Measurements from ENCODE around the gene FZR1.

FZR1 gene

DNA sequence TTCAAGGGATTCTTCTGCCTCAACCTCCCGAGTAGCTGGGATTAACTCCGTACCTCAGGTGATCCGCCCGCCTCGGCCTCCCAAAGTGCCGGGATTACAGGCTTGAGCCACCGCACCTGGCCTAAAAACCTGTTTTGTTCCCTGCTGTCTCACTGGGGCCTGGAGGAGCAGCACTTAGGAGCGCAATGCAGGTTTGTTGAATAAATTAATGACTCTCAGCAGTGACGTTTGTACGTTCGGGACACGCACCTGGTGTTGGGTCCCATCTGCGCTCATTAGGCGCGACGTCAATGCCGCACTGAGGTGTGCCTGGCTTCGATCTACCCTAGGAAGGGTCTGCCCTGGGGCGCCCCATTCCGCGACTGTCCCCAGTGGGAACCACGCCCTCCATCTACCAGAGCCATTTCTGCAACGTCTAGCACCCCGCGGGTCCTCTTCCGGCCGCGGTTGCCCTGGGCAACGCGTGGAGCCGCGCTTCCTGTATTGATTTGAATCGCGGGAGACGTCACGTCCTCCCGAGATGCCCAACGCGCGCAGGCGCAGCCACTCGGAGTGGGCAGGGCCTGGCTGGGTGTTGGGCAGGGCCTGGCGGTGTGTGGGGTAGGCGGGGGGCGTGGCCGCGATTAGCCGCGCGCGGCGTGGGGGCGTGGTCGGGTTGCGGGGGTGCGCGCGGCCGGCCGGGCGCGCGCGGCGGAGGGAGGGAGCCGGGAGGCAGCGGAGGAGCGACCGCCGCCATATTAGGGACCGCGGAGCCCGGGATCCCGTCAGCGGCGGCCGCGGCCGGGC lies at the start of gene FZR1:
TSS of gene FZR1 (plus strand) at position 714 of the 786 bp plus-strand sequence. CDS start 16,679 bp downstream, outside the sequence.
- DNase-seq = peak; percentile 98 to 100 (median 99)

DNA sequence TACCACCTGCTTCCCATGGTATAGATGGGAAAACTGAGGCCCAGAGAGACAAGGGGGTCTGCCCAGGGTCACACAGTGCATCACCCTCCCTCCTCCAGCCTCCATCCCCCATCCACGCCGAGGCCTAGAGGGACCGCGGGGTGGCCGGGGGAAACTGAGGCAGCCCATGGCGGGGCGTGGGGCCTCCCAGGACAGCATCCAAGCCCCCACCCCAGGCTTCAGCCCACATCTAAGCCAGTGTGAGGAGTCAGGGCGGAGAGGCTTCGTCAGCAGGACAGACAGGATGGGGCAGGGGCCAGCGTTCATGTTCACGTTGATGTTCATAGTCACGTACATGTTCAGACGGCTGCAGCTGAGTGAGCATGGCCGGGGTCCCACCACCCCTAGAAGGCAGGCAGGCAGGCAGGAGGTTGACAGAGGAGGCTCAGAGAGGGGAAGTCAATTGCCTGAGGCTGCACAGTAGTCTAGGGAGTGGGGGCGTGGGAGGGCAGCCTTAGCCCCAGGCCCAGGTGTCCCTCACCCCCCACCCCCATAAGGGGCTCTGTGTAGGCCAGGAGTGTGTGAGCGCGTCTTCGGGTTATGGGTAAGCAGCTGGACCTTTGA lies 49.1 kb upstream of the FZR1 start:
- DNase-seq = no peak

GRCh38 chr19:3457528-3458228 lies 48.4 kb upstream of the FZR1 start:
- no peak for DNase-seq

GRCh38 chr19:3458229-3459088 lies 47.7 kb upstream of the FZR1 start:
- no peak for DNase-seq

DNA sequence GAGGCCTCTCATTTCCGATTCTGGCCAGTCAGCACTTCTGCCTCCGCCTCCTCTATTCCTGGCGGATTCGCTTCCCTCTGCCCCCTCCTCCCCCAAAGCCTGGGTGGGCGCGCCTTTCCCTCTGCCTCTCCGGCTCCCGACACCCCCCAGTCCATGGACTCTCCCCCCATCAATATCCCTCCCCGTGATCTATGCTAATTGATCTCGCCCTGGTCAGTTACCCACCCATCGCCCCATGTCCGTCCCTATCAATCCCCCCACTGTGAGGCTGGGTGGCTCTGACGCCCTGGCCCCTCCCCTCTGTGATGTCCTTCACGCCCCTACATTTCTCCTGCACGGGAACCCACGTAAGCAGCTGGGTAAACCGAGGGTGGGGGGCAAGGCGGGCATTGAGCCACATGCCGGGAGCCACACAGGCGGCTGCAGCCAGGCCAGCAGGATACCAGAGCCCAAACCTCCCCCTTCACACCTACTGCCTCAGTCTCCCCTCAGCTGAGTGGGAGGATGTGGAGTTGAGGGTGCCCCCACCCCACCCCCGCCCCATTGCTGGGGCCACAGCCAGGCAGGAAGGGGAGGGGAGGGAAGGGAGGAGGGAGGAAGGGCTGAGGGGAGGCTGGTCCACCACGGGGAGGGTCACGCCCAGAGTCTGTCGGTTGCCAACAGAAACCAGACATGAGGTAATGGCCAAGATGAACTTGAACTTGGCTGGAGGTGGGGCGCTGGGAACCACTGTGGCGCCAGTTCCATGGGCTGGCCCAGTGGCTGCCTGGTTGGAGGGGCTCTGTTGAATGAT lies 46.8 kb upstream of the FZR1 start:
- no peak for DNase-seq

DNA sequence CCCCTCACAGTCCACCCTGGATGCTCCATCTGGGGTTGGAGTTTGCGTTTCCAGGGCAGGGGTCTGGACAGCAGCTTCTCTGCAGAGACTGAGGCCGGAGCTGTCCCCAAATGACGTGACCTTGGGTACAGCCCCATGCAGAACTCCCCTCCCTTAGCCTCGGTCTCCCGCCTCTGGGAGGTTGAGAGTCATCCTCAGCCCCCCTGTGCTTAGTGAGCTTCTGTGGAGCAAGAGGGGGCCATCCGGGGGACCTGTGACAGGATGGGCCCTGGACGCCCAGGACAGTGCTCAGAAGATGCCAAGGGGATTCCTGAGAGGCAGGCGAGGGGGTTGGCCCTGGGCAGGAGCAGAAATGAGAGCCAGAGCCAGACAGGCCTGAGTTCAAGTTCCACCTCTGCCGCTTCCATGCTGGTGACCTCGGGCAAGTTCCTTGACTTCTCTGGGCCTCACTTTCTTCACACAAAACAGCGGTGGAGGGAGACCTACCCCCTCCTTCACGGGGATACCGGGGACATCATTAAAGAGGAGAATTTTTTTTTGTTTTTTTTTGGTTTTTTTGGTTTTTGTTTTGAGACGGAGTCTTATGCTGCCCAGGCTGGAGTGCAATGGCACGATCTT lies 46.0 kb upstream of the FZR1 start:
- DNase-seq = no peak

DNA sequence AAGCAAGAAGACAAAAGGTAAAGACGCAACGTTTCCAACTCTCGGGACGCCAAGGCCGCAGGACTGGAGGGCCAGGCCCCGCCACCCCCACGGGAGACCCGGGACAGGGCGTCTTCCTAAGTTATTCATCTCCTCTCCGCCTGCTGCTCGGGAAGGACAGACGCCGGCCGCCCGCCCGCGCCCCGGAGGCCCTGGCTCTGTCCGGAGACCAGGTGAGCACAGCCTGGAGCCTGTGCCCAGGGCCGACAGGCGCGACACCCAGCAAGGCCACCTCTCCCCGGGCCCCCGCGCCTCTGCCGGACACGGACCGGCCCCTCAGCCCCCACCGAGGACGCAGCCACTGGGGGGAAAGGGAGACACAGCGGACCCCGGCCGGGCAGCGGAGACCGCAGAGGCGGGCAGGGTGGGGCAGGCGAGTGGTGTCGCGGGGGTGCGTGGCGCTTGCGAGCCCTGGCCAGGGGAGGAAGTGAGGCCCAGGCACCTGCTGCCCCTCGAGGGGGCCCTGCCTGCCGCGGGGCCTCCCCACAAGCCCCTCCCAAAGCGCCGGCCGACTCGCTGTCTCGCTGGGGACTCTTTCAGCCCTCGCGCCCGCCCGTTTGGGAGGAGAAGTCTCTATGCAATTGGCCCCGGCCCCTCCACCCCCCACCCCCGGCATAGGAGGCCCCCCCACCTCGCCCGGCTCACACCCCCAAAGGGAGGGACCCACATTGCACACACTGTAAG lies 43.0 kb upstream of the FZR1 start:
- no peak for DNase-seq

DNA sequence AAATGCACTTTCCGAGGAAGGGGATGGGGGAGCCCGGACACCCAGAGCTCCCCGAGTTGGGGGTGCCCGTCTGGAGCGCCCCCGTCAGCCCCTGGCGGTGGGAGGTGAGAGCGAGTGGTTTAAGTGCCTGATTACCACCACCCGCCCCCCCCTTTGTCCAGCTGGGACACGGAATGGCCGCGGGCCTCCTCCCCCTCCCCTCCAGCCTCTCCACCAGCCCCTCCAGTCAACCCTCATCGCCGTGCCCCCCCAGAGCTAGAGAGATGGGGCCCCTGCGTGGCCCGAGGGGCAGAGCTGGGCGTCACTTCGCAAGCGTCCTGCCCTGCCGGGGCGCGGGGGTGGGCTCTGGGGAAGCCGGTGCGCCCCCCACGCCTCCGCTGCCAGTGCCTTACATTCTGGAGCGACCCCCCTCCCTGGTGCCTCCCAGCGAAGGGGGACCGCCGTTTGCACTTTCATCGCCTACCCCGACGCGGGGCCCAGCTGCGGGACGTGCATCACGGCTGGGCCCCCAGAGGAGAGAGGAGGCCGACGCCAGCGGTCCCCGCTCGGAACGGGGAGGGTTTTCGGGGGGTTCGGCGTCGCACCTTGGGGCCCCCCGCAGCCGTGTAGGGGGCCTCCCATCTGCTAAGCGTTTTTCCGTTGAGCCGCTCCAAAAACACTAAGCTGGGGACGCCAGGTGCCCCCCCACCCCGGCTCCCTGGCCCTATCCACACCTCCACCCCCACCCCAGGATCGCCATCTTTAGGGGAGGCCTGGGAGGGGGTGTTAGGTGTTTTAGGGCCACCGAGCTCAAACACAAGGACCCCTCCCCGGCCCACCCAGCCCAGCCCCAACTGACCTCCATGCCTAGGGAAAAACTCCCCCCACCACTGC lies 42.2 kb upstream of the FZR1 start:
- no peak for DNase-seq

GRCh38 chr19:3464587-3465235 lies 41.4 kb upstream of the FZR1 start:
- DNase-seq = no peak

DNA sequence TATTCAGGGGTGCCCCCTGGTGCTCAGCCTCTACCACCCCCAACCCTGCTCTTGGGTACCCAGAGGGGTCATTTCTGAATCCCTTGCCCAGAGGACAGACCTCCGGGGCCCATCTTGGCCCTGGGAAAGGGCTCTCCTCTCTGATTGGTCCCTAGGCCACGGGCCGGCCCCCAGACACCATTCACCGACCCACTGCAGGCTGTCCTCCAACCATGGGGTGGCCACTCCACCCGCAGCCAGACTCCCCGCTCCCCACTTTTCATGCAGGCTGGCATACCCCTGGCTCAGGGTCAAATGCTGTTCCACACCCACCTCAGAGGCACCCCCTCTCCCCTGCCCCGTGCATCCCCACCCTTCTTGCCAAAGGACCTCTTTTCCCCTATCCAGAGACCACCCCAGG lies 40.6 kb upstream of the FZR1 start:
- no peak for DNase-seq

- no peak for DNase-seq
These were observed 39.5 kb upstream of the FZR1 start for GRCh38 chr19:3466635-3467034.

DNA sequence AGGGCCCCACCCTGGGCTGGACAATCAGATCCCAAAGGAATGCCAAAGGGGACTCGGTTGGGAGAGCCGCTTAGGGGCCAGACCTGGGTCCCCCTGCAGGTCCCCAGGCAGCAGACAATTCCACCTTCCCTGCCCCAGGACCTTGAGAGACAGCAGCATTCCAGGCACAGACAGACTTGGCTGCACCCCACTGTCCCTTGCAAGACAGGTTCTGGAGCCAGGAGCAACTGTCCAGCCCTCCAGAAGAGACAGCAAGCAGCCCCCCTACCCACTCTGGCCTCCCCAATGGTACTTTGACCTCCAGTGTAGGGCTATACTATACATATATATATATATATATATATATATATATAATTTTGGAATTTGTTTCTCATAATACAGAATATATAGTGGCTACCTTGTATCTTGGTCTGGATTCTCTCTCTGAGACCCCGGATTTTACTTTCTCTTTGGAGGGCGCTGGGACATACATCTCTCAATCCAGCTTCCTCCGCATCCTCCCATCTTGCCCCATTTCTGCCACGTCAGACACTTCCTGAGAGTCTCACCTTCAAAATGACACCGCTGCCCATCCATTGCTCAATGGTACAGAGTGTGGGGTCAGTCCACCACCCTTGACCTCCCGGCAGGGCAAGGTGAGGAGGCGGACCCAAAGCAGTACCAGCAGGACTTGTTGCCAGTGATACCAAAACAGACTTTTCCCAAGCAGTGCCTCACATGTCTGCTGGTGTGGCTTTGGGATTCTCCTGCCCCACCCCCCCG lies 38.5 kb upstream of the FZR1 start:
- no peak for DNase-seq

DNA sequence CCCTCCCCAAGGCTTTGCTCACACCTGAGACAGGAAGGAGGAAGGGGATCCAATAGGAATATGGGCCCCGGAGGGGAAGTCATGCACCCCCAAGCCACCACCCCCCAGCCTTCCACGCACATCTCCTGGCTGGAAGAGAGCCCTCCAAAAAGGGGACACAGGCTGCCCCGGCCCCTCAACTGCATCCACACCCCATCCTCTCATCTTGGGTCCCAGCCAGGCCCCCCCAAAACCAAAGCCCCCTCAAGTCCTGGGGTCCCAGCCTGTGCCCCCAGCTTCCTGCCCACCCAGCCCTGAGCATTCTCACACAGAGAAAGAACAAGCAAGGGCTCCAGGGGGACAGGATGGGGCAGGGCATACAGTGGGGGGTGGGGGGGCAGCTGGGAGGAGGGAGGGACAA lies 37.9 kb upstream of the FZR1 start:
- no peak for DNase-seq

GRCh38 chr19:3469638-3470499 lies 36.2 kb upstream of the FZR1 start:
- no peak for DNase-seq

GRCh38 chr19:3470500-3471128 lies 35.5 kb upstream of the FZR1 start:
- DNase-seq = no peak

DNA sequence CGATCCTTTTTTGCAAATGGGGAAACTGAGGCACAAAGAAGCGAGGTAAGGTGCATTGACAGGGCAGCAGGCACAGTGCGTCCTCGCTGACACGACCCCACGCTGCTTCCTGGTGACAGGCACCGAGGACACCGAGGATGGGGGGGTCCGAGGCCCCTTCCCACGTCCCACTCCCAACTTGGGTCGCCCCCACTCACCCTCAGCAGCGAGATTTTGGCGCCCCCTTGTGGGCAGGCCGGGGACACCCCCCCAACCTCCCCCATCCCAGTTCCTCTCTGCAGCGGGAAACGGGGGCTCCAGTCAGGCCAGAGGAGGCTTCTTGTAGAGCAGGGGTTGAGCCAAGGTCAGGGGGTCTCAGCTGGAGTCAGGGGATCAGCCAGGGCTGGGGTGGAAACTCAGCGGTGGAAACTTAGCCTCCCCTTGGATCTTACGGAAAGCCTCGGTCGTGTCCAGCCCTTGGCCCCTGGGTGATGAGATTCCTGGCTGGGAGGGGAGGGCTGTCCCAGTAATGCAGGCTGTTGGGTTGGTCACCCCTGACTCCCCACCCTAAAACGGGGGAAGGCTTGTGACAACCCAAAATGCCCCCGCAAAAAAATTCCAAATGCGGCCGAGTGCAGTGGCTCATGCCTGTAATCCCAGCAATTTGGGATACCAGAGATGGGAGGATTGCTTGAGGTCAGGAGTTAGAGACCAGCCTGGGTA lies 34.0 kb upstream of the FZR1 start:
- peak in 5 of 6 experiments; percentile 12 to 35 (median 23) for DNase-seq
